ENCODE measurements around the gene CUL1.

The CUL1 gene

DNA sequence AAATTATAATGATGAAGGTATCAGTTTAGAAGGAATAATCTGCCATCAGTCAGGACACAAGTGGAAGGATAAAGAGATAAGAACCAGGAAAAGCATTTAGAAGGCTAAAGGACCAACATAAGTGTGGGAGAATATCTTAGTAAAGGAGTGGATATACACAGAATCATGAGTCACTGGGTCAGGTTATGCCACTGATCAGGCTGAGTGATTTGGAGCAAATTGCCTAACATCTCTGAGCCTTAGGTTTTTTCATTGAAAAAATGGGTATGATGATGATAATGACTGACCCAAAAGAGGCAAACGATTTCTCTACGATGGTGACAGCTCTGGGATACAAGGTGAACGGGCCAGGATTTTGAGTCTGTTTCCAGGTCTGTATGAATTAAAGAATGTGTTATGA is 2.8 kb upstream of the CUL1 start:
- Histone ChIP-seq H3K36me3 (ENCODE audit: insufficient read depth) (no peaks in the 10 kb centered on the region), H3K4me2 (no peak overlapping the region)
- TF ChIP-seq CTCF (conservative IDR thresholded peaks at IDR 0.05; ENCODE audit: low read depth, low read length), result no peak

GRCh38 chr7:148696787-148697186 is 1.9 kb upstream of the CUL1 start:
- H2AFZ ChIP-seq (ENCODE audit: low read depth), result no peak overlapping the region
- no peak overlapping the region; the same call in 1 of the 2 replicates for H3K9ac ChIP-seq
- no peak overlapping the region for H3K4me3 ChIP-seq (IDR thresholded peaks at IDR 0.05; ENCODE audit: insufficient read depth, low read depth, low read length)
- peaks cover 24% of the 10 kb centered on the region for H3K4me1 ChIP-seq (ENCODE audit: low read depth, poor library complexity, severe bottlenecking)
- H3K36me3 ChIP-seq (ENCODE audit: insufficient read depth), result no peaks in the 10 kb centered on the region
- H3K27me3 ChIP-seq (ENCODE audit: insufficient read depth, low read depth), result no peaks in the 10 kb centered on the region
- peaks cover 50% of the 10 kb centered on the region for H3K79me2 ChIP-seq (ENCODE audit: insufficient read depth, low read depth)
- no peak for TF ChIP-seq CTCF (conservative IDR thresholded peaks at IDR 0.05; ENCODE audit: low read depth, low read length)
- H3K4me2 ChIP-seq, result peak overlapping the region; percentile 94; the same call in 1 of the 2 replicates
- peaks cover 10% of the 10 kb centered on the region for H4K20me1 ChIP-seq (ENCODE audit: insufficient read depth)
- peak overlapping the region; percentile 92; the same call in 1 of the 2 replicates for H3K27ac ChIP-seq

More for the DNA sequence above, 2.8 kb upstream of the CUL1 start:
- Histone ChIP-seq H3K4me3 (IDR thresholded peaks at IDR 0.05; ENCODE audit: insufficient read depth, low read depth, low read length) (no peak overlapping the region), H3K27ac (no peak overlapping the region), H3K79me2 (ENCODE audit: insufficient read depth, low read depth) (peaks cover 41% of the 10 kb centered on the region), H3K27me3 (ENCODE audit: insufficient read depth, low read depth) (no peaks in the 10 kb centered on the region), H2AFZ (ENCODE audit: low read depth) (no peak overlapping the region), H3K9ac (no peak overlapping the region), H3K4me1 (ENCODE audit: low read depth, poor library complexity, severe bottlenecking) (peaks cover 15% of the 10 kb centered on the region), H4K20me1 (ENCODE audit: insufficient read depth) (peaks cover 1% of the 10 kb centered on the region; the same call in 1 of the 2 replicates)

DNA sequence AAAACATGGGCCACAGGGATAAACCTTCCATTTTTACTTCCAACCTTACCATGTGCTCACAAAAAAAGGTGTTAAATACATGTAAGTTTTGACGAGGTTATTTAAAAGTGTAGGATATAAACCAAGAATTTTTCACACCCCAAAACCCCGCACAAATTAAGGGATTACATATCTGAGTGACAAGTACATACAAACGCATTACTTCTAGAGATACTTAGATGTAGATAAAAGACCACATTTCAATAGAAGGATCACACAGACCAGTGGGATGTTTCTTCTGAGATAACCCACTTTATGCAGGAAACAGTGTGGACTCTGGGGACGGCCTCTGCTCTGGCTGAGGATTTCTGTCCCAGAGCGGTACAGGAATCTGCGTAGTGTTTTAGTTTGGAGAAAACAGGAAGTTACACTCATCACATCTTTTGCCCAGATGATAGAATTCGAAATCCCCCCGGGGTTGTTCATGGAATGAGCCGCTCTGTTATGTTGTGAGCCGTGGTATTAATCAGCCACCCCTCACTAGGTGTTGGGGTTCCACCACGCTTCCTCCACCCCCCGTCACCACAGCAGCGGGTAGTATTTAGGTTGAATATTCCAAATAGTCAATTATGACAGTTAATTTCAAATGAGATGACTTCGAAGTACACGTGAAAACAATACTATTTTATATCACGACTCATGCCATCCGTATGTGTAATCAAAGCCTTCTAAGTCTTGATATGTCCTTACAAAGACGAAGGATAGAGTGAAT is 1.3 kb upstream of the CUL1 start:
- Histone ChIP-seq H3K4me3 (IDR thresholded peaks at IDR 0.05; ENCODE audit: insufficient read depth, low read depth, low read length) (peak overlapping the region; percentile 6), H3K4me2 (peak overlapping the region; percentile 94), H3K9ac (peak overlapping the region; percentile 96), H4K20me1 (ENCODE audit: insufficient read depth) (peaks cover 16% of the 10 kb centered on the region), H3K27me3 (ENCODE audit: insufficient read depth, low read depth) (no peaks in the 10 kb centered on the region), H3K79me2 (ENCODE audit: insufficient read depth, low read depth) (peaks cover 56% of the 10 kb centered on the region), H3K36me3 (ENCODE audit: insufficient read depth) (no peaks in the 10 kb centered on the region), H3K4me1 (ENCODE audit: low read depth, poor library complexity, severe bottlenecking) (peaks cover 30% of the 10 kb centered on the region), H3K27ac (peak overlapping the region; percentile 92), H2AFZ (ENCODE audit: low read depth) (peak overlapping the region; percentile 77)
- TF ChIP-seq CTCF (conservative IDR thresholded peaks at IDR 0.05; ENCODE audit: low read depth, low read length), result no peak

GRCh38 chr7:148698007-148698396 is 701 bp upstream of the CUL1 start:
- peak overlapping the region; percentile 77 for H2AFZ ChIP-seq (ENCODE audit: low read depth)

More at GRCh38 chr7:148698007-148698396, 701 bp upstream of the CUL1 start:
- Histone ChIP-seq H4K20me1 (ENCODE audit: insufficient read depth) (peaks cover 22% of the 10 kb centered on the region), H3K4me1 (ENCODE audit: low read depth, poor library complexity, severe bottlenecking) (peaks cover 36% of the 10 kb centered on the region), H3K4me3 (IDR thresholded peaks at IDR 0.05; ENCODE audit: insufficient read depth, low read depth, low read length) (peak overlapping the region; percentile 6), H3K27ac (peak overlapping the region; percentile 92), H3K4me2 (peak overlapping the region; percentile 94), H3K79me2 (ENCODE audit: insufficient read depth, low read depth) (peaks cover 62% of the 10 kb centered on the region), H3K36me3 (ENCODE audit: insufficient read depth) (no peaks in the 10 kb centered on the region), H3K9ac (peak overlapping the region; percentile 96), H3K27me3 (ENCODE audit: insufficient read depth, low read depth) (no peaks in the 10 kb centered on the region)
- TF ChIP-seq CTCF (conservative IDR thresholded peaks at IDR 0.05; ENCODE audit: low read depth, low read length), result no peak

Data from KMS-11 (cell line).